Panc1 (cell line): ENCODE measurements around the gene LNX2.

Experiments used
- CTCF ChIP-seq: fragments of 450-650 bp; IDR thresholded peaks from 2 replicates; pipeline ENCODE4 v1.5.1; 2017; ENCODE audit warnings: mild to moderate bottlenecking
- TCF7L2 ChIP-seq: IDR thresholded peaks from 2 replicates; pipeline ENCODE4 v1.6.1; 2011; ENCODE audit warnings: mild to moderate bottlenecking, low read depth, low read length, inconsistent platforms
- TF ChIP-seq, protein P1 (sequence below), 2 experiments: IDR thresholded peaks; 2 replicates each; pipeline ENCODE4 v1.6.1; 2011 to 2012; ENCODE audit warnings: low read depth in 2 of 2, control low read depth in 1 of 2, low read length in 1 of 2, mild to moderate bottlenecking in 1 of 2, moderate library complexity in 1 of 2; ENCODE audit not compliant: insufficient read depth in 1 of 2

DNA sequence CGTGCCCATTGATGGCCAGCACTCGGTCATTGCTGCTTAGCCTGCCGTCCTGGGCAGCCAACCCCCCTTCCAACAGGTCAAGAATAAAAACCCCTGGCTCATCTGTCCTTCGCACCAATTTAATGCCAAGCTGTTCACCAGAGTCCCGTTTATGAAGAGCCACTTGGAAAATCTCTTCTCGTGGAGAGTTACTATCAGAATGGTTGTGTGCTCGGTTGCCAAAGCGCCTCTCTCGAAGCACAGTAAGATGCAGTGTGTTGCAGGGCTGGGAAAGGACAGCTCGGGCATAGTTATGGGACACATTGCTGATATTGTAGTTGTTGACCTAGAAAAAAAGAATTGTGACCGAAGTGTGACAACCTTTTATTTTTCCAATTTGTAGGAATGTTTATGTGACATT, 57.9 kb downstream of the LNX2 start:
- TF ChIP-seq TCF7L2 (no peak), CTCF (no peak)
- TF ChIP-seq, protein P1, sequence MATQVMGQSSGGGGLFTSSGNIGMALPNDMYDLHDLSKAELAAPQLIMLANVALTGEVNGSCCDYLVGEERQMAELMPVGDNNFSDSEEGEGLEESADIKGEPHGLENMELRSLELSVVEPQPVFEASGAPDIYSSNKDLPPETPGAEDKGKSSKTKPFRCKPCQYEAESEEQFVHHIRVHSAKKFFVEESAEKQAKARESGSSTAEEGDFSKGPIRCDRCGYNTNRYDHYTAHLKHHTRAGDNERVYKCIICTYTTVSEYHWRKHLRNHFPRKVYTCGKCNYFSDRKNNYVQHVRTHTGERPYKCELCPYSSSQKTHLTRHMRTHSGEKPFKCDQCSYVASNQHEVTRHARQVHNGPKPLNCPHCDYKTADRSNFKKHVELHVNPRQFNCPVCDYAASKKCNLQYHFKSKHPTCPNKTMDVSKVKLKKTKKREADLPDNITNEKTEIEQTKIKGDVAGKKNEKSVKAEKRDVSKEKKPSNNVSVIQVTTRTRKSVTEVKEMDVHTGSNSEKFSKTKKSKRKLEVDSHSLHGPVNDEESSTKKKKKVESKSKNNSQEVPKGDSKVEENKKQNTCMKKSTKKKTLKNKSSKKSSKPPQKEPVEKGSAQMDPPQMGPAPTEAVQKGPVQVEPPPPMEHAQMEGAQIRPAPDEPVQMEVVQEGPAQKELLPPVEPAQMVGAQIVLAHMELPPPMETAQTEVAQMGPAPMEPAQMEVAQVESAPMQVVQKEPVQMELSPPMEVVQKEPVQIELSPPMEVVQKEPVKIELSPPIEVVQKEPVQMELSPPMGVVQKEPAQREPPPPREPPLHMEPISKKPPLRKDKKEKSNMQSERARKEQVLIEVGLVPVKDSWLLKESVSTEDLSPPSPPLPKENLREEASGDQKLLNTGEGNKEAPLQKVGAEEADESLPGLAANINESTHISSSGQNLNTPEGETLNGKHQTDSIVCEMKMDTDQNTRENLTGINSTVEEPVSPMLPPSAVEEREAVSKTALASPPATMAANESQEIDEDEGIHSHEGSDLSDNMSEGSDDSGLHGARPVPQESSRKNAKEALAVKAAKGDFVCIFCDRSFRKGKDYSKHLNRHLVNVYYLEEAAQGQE (IDR thresholded peaks at IDR 0.05; ENCODE audit: insufficient read depth in 1 of 2, low read depth in 2 of 2, low read length in 1 of 2), result no peak
